ENCODE results near the gene R3HDML.
"Not testable (repeated sequence)": the region's sequence is repeated elsewhere in the genome, so short reads cannot be mapped to it uniquely, and the experiment has no call there.

The R3HDML gene

DNA sequence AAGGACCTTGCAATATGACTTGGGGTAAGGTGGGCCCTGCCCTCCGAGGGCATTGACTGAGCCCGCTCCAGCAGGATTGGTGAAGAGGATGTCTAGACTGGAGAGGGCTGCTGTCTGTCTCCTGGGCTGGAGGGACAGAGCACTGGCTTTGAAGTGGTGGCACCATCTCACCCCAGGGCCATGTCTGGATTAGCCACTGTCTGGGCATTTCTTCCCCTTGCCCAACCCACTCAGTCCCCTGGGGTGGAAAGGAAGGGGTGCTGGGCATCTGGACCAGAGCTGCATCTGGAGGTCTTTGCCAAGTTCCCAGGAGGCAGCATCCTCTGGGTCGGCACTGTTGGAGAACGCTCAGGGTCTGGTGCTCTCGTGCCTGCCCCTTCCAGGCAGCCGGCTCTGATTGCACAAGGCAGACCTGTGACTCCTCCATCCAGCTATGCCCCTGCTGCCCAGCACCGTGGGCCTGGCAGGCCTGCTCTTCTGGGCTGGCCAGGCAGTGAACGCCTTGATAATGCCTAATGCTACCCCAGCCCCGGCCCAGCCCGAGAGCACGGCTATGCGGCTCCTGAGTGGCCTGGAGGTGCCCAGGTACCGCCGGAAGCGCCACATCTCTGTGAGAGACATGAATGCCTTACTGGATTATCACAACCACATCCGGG lies at the start of gene R3HDML:
Gene R3HDML, plus strand, starts transcription at position 319 of the 656 bp plus-strand sequence. Its CDS starts 115 bp downstream, at position 434.
- DNase-seq (ENCODE audit: low spot score): no peak
- no peak for TF ChIP-seq CTCF (IDR thresholded peaks at IDR 0.05; ENCODE audit: extremely low read depth, missing control alignments)

DNA sequence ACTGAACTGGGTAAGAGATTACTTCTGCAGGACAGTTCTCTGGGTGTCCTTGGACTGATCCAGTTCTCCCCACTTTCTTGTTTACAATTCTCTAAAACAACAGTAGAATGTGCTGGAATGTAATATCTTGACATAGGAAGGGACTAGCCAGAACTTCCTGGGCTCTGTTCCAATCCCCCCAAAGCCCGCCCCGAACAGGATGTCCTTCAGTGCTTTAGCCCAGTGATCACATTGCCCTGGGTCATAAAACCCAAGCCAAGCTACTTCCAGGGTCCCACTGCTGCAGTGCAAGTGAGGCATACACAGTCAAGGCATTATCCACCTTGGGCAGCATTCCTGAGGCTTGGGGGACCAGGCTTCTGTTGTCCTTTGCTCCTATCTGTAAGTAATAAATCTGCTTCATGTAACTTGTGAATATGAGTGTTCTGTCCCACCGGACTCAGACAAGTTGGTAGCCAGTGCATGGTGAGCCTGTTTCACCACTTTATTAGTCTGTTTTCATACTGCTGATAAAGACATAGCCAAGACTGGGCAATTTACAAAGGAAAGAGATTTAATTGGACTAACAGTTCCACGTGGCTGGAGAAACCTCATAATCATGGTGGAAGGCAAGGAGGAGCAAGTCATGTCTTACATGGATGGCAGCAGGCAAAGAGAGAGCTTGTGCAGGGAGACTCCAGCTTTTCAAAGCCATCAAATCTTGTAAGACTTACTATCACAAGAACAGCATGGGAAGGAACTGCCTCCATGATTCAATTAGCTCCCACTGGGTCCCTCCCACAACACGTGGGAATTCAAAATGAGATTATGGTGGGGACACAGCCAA lies 49.4 kb upstream of the R3HDML start:
- no peak for TF ChIP-seq CTCF (IDR thresholded peaks at IDR 0.05; ENCODE audit: extremely low read depth, missing control alignments)
- no peak for DNase-seq (ENCODE audit: low spot score)

- no peak for DNase-seq (ENCODE audit: low spot score)
These were observed 48.6 kb upstream of the R3HDML start for GRCh38 chr20:44288252-44288651.

DNA sequence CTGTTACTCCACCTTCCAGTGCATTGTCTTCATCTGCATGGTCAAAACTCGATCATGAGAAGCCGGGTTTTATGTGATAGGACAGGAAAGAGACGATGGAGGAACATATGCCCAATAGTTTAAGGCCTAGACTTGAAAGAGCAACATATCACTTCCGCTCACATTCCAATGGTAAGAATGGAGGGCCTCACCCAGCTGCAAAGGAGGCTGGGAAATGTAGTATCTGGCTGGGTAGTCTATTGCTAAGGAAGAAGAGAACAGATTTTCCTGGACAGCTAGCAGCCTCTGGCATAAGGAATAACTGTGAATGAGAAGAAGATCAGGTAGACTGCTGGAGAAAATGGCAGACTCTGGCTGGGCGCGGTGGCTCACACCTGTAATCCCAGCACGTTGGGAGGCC lies 45.1 kb upstream of the R3HDML start:
- no peak for TF ChIP-seq CTCF (IDR thresholded peaks at IDR 0.05; ENCODE audit: extremely low read depth, missing control alignments)
- DNase-seq (ENCODE audit: low spot score): no peak

More at GRCh38 chr20:44288252-44288651, 48.6 kb upstream of the R3HDML start:
- no peak for TF ChIP-seq CTCF (IDR thresholded peaks at IDR 0.05; ENCODE audit: extremely low read depth, missing control alignments)

DNA sequence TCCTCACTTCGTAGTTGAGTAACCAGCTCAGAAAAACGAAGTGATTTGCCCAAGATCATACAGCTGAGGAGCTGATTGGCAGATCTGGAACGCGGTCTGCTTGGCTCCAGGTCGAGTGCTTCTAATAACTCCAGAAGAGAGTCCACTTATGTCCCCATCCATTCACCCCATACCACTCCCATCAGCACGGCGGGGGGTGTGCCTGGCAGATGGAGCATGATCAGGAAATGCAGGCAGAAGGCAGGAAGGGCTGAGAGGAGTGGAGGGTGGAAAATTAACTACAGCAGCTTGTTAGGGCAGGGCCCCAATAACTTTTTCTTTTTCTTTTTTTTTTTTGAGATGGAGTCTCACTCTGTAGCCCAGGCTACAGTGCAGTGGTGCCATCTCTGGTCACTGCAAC lies 40.8 kb upstream of the R3HDML start:
- TF ChIP-seq CTCF (IDR thresholded peaks at IDR 0.05; ENCODE audit: extremely low read depth, missing control alignments): no peak
- no peak for DNase-seq (ENCODE audit: low spot score)

DNA sequence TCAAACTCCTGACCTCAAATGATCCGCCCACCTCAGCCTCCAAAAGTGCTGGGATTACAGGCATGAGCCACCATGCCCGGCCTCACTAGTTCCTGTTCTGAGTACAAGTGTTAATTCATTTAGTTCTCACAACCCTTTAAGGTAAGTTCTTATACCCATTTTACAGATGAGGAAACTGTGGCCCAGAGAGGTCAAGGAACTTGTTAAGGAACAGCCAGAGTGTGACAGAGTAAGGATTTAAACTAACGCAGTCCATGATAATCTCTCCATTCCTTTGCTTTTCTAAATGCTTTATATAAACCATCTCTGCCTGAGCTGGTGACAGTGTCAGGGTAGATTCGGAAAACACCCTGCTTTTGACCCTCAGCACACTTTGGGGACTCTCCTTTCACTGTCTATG lies 39.1 kb upstream of the R3HDML start:
- DNase-seq (ENCODE audit: low spot score): no peak
- TF ChIP-seq CTCF (IDR thresholded peaks at IDR 0.05; ENCODE audit: extremely low read depth, missing control alignments): no peak

DNA sequence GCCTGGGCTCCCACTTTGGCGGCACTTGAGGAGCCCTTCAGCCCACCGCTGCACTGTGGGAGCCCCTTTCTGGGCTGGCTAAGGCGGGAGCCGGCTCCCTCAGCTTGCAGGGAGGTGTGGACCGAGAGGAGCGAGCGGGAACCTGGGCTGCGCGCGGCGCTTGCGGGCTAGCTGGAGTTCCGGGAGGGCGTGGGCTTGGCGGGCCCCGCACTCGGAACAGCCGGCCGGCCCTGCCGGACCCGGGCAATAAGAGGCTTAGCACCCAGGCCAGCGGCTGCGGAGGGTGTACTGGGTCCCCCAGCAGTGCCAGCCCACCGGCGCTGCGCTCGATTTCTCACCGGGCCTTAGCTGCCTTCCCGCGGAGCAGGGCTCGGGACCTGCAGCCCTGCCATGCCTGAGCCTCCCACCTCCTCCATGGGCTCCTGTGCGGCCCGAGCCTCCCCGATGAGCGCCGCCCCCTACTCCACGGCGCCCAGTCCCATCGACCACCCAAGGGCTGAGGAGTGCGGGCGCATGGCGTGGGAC lies 37.8 kb upstream of the R3HDML start:
- not testable (repeated sequence) for DNase-seq (ENCODE audit: low spot score)
